Tibial artery (tissue), 4 donors: ENCODE results near the gene SLC16A3.

Experiments
- DNase-seq, 2 donors: peaks; one replicate each; pipeline ENCODE4 v3.0.0-alpha.2; 2019
- H3K27ac ChIP-seq, 2 donors: fragments of 200-600 bp; sonication (generic) in 1 of 2; 1 replicate in 1 of 2; 2 replicates in 1 of 2; pipeline ENCODE4 v1.5.1; 2018 to 2019; ENCODE audit warnings: mild to moderate bottlenecking in 1 of 2
- H3K27me3 ChIP-seq, 2 donors: fragments of 200-600 bp; sonication (generic) in 1 of 2; one replicate each; pipeline versions ENCODE4 v1.5.1 to v1.6.0; 2016 to 2019
- H3K36me3 ChIP-seq, 3 donors: fragments of 200-600 bp; sonication (generic) in 2 of 3; one replicate each; pipeline ENCODE4 v1.5.1; 2016 to 2019; ENCODE audit warnings: mild to moderate bottlenecking in 2 of 3
- H3K4me1 ChIP-seq, 4 donors: fragments of 200-600 bp; sonication (generic) in 2 of 4; 1 replicate in 3 of 4; 2 replicates in 1 of 4; pipeline ENCODE4 v1.5.1; 2016 to 2019
- H3K4me3 ChIP-seq, 2 donors: fragments of 200-600 bp; sonication (generic) in 1 of 2; 1 replicate in 1 of 2; 2 replicates in 1 of 2; pipeline ENCODE4 v1.5.1; 2018 to 2019; ENCODE audit warnings: mild to moderate bottlenecking in 2 of 2
- H3K9me3 ChIP-seq, 3 donors: fragments of 200-600 bp; sonication (generic) in 1 of 3; one replicate each; pipeline ENCODE4 v1.5.1; 2016 to 2019
- CTCF ChIP-seq, 2 experiments: fragments of 200-600 bp in 1 of 2; fragments of 450-650 bp in 1 of 2; IDR thresholded peaks; one replicate each; pipeline ENCODE4 v1.5.1; 2017 to 2019; ENCODE audit warnings: antibody characterized with exemption in 2 of 2, mild to moderate bottlenecking in 1 of 2, moderate library complexity in 1 of 2
- intact Hi-C: fragments of 100-400 bp; cut with DNase I; formaldehyde crosslinking; loops from one replicate; pipeline ENCODE4 v1.15.0; 2023; ENCODE audit warnings: low total_unique reads

Gene SLC16A3

DNA sequence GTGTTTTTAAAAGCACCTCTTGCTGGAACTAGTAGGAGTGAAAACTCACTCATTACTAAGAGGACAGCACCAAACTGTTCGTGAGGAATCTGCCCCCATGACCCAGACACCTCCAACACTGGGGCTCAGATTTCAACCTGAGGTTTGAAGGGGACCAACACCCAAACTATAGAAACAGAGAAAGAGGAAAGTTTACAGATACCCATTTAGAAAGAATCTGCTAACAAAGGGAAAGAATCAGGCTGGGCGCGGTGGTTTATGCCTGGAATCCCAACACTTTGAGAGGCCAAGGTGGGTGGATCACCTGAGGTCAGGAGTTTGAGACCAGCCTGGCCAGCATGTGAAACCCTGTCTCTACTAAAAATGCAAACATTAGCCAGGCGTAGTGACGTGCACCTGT lies 48.1 kb downstream of the SLC16A3 start:
- H3K27ac ChIP-seq, result no peak overlapping the region
- peaks cover 0 to 2% of the 10 kb centered on the region in 2 donors for H3K27me3 ChIP-seq
- H3K36me3 ChIP-seq, result peaks cover 0 to 15% (median 1%) of the 10 kb centered on the region in 3 donors
- no peak for DNase-seq
- no peaks in the 10 kb centered on the region for H3K9me3 ChIP-seq
- no peak for TF ChIP-seq CTCF (IDR thresholded peaks at IDR 0.05)
- H3K4me3 ChIP-seq, result no peak overlapping the region
- H3K4me1 ChIP-seq, result peaks cover 0 to 31% (median 13%) of the 10 kb centered on the region in 4 donors
- intact Hi-C loops, result no loop called here

GRCh38 chr17:82277851-82278250 lies 49.0 kb downstream of the SLC16A3 start:
- DNase-seq, result no peak
- TF ChIP-seq CTCF (IDR thresholded peaks at IDR 0.05), result no peak
- Histone ChIP-seq H3K4me3 (no peak overlapping the region), H3K27ac (no peak overlapping the region), H3K27me3 (peaks cover 0 to 11% of the 10 kb centered on the region in 2 donors), H3K36me3 (peaks cover 0 to 12% (median 0%) of the 10 kb centered on the region in 3 donors), H3K9me3 (no peaks in the 10 kb centered on the region), H3K4me1 (peaks cover 0 to 28% (median 7%) of the 10 kb centered on the region in 4 donors)
- intact Hi-C loops, result no loop called here

- no peak for TF ChIP-seq CTCF (IDR thresholded peaks at IDR 0.05)
- no peak for DNase-seq
Observed at GRCh38 chr17:82278308-82278707, 49.5 kb downstream of the SLC16A3 start.

DNA sequence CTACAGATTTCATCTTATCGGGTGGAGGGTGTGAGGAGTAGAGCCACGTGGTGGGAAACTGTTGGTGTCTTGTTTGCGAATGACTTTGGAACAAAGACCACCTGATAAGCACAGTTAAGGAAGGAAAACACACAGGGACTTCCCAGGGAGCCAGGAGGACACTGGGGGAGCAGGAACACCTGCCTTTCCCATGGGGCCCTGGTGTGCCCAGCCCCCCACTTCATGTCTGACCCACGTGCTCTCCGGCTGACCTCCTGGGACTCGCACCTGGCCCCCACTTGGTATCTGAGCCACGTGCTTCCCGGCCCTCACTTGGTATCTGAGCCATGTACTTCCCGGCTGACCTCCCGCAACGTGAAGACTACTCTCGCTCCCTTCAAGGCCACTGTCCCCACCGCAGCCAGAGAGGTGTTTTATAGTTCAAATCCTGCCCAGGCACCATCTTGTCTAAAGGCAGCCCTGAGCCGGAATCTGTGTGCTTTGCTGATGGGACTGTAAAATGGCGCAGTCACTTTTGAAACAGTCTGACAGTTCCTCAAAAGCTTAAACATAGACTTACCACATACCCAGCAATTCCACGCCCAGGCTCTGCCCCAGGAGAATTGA lies 50.0 kb downstream of the SLC16A3 start:
- H3K27me3 ChIP-seq, result peaks cover 0 to 18% of the 10 kb centered on the region in 2 donors
- H3K27ac ChIP-seq, result no peak overlapping the region
- peaks cover 0 to 12% (median 0%) of the 10 kb centered on the region in 3 donors for H3K36me3 ChIP-seq
- no peak overlapping the region for H3K4me3 ChIP-seq
- no peak for DNase-seq
- TF ChIP-seq CTCF (IDR thresholded peaks at IDR 0.05), result no peak
- intact Hi-C loops, result no loop called here
- peaks cover 0 to 25% (median 5%) of the 10 kb centered on the region in 4 donors for H3K4me1 ChIP-seq
- no peaks in the 10 kb centered on the region for H3K9me3 ChIP-seq

More at GRCh38 chr17:82278308-82278707, 49.5 kb downstream of the SLC16A3 start:
- H3K4me1 ChIP-seq, result peaks cover 0 to 28% (median 7%) of the 10 kb centered on the region in 4 donors
- intact Hi-C loops, result no loop called here
- no peak overlapping the region for H3K4me3 ChIP-seq
- H3K36me3 ChIP-seq, result peaks cover 0 to 12% (median 0%) of the 10 kb centered on the region in 3 donors
- H3K27me3 ChIP-seq, result peaks cover 0 to 16% of the 10 kb centered on the region in 2 donors
- H3K9me3 ChIP-seq, result no peaks in the 10 kb centered on the region
- H3K27ac ChIP-seq, result no peak overlapping the region

DNA sequence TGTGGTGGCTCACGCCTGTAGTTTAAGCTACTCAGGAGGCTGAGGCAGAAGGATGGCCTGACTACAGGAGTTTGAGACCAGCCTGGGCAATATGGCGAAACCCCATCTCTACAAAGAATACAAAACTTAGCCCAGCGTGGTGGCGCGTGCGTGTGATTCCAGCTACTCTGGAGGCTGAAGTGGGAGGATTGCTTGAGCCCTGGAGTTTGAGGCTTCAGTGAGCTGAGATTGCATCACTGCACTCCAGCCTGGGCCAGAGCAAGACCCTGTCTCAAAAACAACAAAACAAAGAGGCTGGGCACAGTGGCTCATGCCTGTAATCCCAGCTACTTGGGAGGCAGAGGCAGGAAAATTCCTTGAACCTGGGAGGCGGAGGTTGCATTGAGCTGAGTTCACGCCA lies 51.7 kb downstream of the SLC16A3 start:
- intact Hi-C loops, result no loop called here
- Histone ChIP-seq H3K4me1 (peaks cover 0 to 13% (median 0%) of the 10 kb centered on the region in 4 donors), H3K27ac (no peak overlapping the region), H3K4me3 (no peak overlapping the region), H3K27me3 (peaks cover 0 to 18% of the 10 kb centered on the region in 2 donors), H3K9me3 (no peaks in the 10 kb centered on the region), H3K36me3 (peaks cover 0 to 12% (median 0%) of the 10 kb centered on the region in 3 donors)
- TF ChIP-seq CTCF (IDR thresholded peaks at IDR 0.05), result no peak
- DNase-seq, result no peak
